ENCODE data around the gene COL6A3.

COL6A3 gene, protein sequence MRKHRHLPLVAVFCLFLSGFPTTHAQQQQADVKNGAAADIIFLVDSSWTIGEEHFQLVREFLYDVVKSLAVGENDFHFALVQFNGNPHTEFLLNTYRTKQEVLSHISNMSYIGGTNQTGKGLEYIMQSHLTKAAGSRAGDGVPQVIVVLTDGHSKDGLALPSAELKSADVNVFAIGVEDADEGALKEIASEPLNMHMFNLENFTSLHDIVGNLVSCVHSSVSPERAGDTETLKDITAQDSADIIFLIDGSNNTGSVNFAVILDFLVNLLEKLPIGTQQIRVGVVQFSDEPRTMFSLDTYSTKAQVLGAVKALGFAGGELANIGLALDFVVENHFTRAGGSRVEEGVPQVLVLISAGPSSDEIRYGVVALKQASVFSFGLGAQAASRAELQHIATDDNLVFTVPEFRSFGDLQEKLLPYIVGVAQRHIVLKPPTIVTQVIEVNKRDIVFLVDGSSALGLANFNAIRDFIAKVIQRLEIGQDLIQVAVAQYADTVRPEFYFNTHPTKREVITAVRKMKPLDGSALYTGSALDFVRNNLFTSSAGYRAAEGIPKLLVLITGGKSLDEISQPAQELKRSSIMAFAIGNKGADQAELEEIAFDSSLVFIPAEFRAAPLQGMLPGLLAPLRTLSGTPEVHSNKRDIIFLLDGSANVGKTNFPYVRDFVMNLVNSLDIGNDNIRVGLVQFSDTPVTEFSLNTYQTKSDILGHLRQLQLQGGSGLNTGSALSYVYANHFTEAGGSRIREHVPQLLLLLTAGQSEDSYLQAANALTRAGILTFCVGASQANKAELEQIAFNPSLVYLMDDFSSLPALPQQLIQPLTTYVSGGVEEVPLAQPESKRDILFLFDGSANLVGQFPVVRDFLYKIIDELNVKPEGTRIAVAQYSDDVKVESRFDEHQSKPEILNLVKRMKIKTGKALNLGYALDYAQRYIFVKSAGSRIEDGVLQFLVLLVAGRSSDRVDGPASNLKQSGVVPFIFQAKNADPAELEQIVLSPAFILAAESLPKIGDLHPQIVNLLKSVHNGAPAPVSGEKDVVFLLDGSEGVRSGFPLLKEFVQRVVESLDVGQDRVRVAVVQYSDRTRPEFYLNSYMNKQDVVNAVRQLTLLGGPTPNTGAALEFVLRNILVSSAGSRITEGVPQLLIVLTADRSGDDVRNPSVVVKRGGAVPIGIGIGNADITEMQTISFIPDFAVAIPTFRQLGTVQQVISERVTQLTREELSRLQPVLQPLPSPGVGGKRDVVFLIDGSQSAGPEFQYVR (N-terminal part only)

DNA sequence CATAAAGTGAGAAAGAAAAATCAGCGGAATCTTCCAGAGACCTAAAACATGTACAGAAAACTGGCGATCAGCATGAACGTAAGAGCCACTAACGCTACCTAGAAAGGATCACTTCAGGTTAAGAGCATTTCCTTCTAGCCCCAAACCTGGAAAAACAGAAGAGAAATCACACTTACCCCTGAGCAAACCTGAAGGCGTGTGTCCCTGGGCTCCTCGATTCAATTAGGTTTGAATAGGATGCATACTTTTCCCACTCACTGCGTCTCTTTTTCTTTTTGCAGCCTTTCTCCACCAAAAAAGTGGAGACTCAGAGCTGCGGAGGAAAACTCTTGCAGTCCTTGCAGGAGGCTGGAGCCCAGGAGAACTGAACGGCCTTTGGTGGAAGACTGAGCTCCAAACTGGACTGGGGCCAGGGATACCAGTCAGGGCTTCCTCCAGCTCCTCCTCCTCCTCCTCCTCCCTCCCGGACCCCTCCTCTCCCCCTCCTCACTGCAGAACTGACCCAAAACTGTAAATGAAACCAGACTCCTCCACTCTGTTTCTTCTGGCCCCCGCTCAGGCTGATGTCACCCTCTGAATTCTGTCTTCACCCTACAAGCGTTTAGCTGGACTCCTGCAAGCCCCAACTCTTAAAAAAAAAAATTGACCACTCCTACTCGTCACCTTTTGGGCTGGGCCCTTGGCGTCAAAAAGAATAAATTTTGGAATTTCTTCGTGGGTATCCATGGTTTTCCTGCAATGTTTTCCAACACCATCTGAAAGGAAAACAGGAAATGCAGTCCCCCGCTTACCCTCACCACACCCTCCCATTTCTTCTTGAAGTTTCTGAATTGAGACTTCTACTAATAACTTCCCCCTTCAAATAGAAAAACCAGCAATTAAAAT, at the start of gene COL6A3:
COL6A3 (minus strand) TSS at position 388 of the 885 bp plus-strand sequence. CDS start 17,347 bp downstream, outside the sequence.
- H3K4me2 ChIP-seq, result no peak within 1 kb of the TSS
- H2AFZ ChIP-seq (ENCODE audit: low read depth), result no peak within 1 kb of the TSS
- TF ChIP-seq, protein P1, sequence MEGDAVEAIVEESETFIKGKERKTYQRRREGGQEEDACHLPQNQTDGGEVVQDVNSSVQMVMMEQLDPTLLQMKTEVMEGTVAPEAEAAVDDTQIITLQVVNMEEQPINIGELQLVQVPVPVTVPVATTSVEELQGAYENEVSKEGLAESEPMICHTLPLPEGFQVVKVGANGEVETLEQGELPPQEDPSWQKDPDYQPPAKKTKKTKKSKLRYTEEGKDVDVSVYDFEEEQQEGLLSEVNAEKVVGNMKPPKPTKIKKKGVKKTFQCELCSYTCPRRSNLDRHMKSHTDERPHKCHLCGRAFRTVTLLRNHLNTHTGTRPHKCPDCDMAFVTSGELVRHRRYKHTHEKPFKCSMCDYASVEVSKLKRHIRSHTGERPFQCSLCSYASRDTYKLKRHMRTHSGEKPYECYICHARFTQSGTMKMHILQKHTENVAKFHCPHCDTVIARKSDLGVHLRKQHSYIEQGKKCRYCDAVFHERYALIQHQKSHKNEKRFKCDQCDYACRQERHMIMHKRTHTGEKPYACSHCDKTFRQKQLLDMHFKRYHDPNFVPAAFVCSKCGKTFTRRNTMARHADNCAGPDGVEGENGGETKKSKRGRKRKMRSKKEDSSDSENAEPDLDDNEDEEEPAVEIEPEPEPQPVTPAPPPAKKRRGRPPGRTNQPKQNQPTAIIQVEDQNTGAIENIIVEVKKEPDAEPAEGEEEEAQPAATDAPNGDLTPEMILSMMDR (conservative IDR thresholded peaks at IDR 0.05; ENCODE audit: low read depth, low read length), result no peak
- H3K27me3 ChIP-seq (ENCODE audit: insufficient read depth, low read depth), result no peaks in the 10 kb centered on the region
- H3K27ac ChIP-seq, result no peak within 1 kb of the TSS
- H3K9ac ChIP-seq, result no peak within 1 kb of the TSS
- H3K4me1 ChIP-seq (ENCODE audit: low read depth, poor library complexity, severe bottlenecking), result no peaks in the 10 kb centered on the region
- no peaks in the 10 kb centered on the region for H4K20me1 ChIP-seq (ENCODE audit: insufficient read depth)
- H3K79me2 ChIP-seq (ENCODE audit: insufficient read depth, low read depth), result no peaks in the 10 kb centered on the region
- H3K4me3 ChIP-seq (IDR thresholded peaks at IDR 0.05; ENCODE audit: insufficient read depth, low read depth, low read length), result no peak within 1 kb of the TSS
- no peaks in the 10 kb centered on the region for H3K36me3 ChIP-seq (ENCODE audit: insufficient read depth)

DNA sequence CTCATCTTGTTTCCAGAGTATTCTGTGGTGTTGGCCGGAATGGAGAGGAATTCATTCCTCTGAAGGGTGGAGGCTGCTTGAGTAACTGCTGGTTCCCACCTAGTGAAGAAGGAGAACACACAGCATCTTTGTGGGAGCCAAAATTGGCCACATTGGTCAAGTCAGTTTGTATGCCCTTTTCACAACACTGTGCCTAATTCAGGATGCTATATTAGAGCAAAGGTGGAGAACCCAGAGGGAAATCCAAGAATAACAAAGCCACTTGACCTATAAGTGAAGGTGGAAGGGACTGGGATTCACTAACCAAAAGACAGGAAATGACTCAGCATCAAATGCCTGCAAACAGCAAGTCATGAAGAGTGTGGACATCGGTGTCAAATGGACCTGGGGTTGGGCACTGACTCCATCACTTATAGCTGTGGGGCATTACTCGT, 45.8 kb upstream of the COL6A3 start:
- H3K27ac ChIP-seq, result no peak overlapping the region
- H3K4me3 ChIP-seq (IDR thresholded peaks at IDR 0.05; ENCODE audit: insufficient read depth, low read depth, low read length), result no peak overlapping the region
- H3K27me3 ChIP-seq (ENCODE audit: insufficient read depth, low read depth), result no peaks in the 10 kb centered on the region
- TF ChIP-seq, protein P1 (conservative IDR thresholded peaks at IDR 0.05; ENCODE audit: low read depth, low read length), result no peak
- no peaks in the 10 kb centered on the region for H4K20me1 ChIP-seq (ENCODE audit: insufficient read depth)
- no peaks in the 10 kb centered on the region for H3K79me2 ChIP-seq (ENCODE audit: insufficient read depth, low read depth)
- no peak overlapping the region for H3K4me2 ChIP-seq
- no peaks in the 10 kb centered on the region for H3K36me3 ChIP-seq (ENCODE audit: insufficient read depth)
- H3K4me1 ChIP-seq (ENCODE audit: low read depth, poor library complexity, severe bottlenecking), result no peaks in the 10 kb centered on the region
- no peak overlapping the region for H2AFZ ChIP-seq (ENCODE audit: low read depth)
- no peak overlapping the region for H3K9ac ChIP-seq

DNA sequence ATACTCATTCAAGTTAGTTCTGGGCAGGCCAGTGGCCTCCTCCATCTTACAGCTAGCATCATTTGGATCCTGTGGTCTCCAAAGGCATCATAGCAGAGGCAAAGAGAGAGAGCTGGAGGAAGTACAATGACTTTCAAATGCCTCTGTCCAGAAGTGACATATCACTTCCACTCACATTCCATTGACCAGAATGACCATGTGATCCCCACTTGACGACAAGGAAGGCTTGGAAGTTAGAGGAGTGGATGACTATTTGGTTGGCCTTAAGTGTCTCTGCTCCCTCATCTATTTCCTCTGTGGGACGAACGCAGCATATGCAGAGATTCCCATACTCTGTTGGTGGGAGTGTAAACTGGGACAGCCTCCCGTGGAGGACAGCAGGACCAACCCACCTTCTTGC, 45.3 kb upstream of the COL6A3 start:
- H3K4me2 ChIP-seq, result no peak overlapping the region
- no peak overlapping the region for H3K4me3 ChIP-seq (IDR thresholded peaks at IDR 0.05; ENCODE audit: insufficient read depth, low read depth, low read length)
- no peaks in the 10 kb centered on the region for H3K27me3 ChIP-seq (ENCODE audit: insufficient read depth, low read depth)
- no peaks in the 10 kb centered on the region for H3K36me3 ChIP-seq (ENCODE audit: insufficient read depth)
- no peaks in the 10 kb centered on the region for H4K20me1 ChIP-seq (ENCODE audit: insufficient read depth)
- TF ChIP-seq, protein P1 (conservative IDR thresholded peaks at IDR 0.05; ENCODE audit: low read depth, low read length), result no peak
- no peaks in the 10 kb centered on the region for H3K79me2 ChIP-seq (ENCODE audit: insufficient read depth, low read depth)
- no peaks in the 10 kb centered on the region for H3K4me1 ChIP-seq (ENCODE audit: low read depth, poor library complexity, severe bottlenecking)
- no peak overlapping the region for H2AFZ ChIP-seq (ENCODE audit: low read depth)
- H3K27ac ChIP-seq, result no peak overlapping the region
- H3K9ac ChIP-seq, result no peak overlapping the region

All from KMS-11 (cell line).